ENCODE data around the gene SPATA20.

Gene SPATA20

DNA sequence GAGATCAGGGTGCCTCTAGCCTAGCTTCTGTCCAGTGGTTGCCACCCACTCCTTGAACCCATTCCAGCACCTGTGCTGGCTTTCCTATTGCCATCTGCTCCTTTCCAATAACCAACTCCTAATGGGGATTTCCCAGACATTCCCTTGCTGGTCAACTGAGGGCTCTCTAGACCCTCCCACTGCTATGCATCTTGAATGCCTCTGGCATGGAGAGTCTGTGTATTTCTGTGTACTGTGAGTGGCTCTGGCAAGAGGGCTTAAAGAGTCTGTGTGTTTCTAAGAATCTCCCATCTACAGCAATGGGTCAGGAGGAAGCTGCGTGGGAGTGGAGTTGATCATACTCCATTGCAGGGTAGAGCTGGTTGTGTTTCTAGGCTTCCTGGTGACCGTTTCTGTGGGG lies 25.5 kb upstream of the SPATA20 start:
- DNase-seq = no peak

DNA sequence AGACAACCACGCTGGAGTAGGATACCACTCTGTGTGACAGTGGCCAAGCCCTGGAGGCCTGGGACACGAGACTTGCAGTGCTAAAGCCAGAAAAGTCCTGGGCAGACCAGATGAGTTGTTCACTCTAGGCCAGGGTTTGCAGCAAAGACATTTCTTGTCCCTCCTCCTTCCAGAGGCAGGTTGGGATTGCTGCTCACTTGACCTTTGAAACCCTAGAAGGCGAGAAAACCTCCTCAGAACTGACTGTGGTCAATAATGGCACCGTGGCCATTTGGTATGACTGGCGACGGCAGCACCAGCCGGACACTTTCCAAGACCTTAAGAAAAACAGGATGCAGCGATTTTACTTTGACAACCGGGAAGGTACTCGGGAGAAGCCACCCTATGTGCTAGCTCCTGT lies 24.2 kb upstream of the SPATA20 start:
- no peak for DNase-seq

DNA sequence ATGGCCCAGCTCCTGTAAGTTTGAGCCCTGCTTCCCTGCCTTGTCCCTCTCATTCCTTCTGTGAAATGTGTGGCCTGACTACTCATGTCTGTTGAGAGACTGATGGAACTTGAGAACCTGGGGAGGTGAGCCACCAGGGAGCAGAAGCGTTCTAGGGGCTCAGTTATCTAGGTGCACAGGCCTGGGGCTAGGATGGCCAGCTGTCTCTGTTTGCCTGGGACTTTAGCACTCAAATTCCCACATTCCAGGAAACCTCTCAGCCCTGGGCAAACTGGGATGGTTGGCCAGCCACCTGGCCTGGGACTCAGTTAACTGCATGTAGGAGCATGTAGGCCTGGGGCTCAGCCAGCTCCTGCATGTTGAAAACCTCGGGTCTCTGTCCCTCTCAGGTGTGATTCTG lies 23.8 kb upstream of the SPATA20 start:
- no peak for DNase-seq

DNA sequence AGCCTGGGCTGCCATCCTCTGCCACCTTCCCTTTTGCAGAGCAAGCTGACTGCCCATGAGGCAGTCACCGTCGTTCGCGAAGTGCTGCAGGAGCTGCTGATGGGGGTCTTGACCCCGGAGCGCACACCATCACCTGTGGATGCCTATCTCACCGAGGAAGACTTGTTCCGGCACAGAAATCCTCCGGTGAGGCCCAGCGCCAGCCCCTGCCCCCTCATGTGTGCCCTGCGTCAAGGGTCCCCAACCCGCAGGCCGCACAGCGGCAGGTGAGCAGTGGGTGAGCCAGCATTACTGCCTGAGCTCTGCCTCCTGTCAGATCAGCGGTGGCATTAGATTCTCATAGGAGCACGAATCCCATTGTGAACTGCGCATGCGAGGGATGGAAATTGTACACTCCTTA lies 22.1 kb upstream of the SPATA20 start:
- no peak for DNase-seq

- no peak for DNase-seq
Observed at GRCh38 chr17:50527155-50527762, 19.7 kb upstream of the SPATA20 start.

GRCh38 chr17:50527949-50528474 lies 19.0 kb upstream of the SPATA20 start:
- no peak for DNase-seq

DNA sequence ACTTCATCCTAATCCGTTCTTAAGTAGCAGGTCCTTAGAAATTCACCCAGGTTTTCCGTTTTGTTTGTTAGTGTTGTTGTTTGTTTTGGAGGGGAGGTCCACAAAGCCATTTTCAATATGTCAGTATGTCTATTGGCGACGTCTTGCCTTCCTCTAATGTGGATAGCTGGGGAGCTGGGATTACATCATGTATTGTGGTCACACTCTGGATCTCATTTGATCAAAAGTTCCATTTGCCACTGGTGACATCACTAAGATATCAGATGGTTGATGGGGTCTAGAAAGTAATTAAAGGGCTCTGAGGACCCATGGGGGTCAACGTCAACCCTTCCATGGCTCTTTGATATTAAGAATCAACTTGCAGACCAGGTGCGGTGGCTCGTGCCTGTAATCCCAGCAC lies 17.1 kb upstream of the SPATA20 start:
- no peak for DNase-seq

- no peak for DNase-seq
Observed at GRCh38 chr17:50531428-50532025, 15.4 kb upstream of the SPATA20 start.

- no peak for DNase-seq
Observed at GRCh38 chr17:50532452-50533024, 14.4 kb upstream of the SPATA20 start, which contains the start of gene EPN3. TSS of gene EPN3 (plus strand) at chr17:50532735. CDS start at chr17:50536557, 3,822 bp downstream.

DNA sequence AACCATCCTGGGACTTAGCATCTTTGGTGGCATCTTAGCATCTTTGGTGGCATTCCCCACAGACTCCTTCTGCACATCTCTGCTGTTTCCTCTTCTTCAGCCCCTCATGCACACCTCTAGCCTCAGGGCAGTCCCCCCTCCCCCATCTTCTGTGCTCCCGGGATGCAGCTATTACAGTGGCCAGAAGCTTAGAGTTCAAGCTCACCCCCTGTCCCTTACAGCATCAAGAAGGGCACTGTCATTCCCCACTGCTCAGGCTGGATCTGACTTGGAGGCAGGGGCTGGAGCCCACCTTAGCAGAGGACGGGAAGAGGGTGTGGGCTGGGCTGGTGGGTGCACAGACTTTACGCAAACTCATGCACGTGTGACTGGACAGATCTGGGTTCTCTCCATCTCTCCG lies 13.8 kb upstream of the SPATA20 start:
- no peak for DNase-seq

GRCh38 chr17:50533720-50534148 lies 13.2 kb upstream of the SPATA20 start:
- DNase-seq = peak; percentile 44 to 47

DNA sequence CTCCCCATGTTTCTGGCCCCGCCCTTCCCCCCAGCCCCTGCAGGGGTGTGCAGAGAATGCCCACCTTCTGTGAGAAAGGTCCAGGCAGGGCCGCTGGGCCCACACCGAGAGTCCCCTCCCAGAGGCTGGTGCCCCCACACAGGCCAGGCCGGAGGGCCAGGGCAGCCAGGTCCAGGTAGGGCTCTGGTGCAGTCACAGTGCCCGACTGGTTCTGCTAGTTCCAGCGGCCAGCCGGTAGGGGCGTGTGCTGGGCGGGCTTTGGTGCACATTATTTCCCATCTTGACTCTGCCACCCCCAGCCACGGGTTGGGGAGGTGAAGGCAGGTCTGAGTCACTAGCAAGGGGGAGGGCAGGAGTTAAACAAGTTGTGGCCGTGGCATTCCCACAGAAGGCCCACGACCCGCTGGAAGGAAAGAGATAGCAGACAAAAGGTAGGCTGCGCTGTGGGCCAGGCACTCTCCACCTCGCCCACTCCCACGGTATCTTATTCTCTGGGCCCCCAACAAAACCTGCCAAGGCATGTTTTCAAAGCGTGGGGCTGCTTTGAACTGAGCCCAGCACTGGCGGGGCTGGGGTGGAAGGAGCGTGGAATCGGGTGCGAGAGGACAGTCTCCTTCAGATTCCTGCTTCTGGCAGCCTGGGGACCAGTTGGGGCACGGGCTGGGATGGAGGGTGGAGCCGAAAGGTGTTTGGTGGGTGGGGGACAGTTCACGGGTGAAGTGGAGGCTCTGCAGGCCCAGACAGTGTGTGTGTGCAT lies 12.6 kb upstream of the SPATA20 start:
- DNase-seq = no peak

DNA sequence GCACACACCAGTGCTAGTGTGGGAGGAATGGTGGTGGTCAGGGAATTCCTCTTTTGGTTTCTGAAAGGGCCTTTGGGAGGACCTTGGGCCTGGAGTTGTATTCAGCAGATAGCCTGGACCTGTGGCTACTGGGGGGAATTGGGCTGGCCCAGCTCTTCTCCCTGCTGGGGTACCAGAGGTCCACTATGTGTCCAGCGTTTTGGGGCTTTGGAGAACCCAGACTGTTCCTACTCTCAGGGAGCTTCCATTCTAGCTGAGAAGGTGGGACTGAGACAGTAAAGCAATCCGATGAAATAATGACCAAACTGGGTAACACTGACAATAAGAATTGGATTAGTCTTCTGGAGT lies 12.0 kb upstream of the SPATA20 start:
- no peak for DNase-seq

GRCh38 chr17:50535407-50535806 lies 11.6 kb upstream of the SPATA20 start:
- no peak for DNase-seq

DNA sequence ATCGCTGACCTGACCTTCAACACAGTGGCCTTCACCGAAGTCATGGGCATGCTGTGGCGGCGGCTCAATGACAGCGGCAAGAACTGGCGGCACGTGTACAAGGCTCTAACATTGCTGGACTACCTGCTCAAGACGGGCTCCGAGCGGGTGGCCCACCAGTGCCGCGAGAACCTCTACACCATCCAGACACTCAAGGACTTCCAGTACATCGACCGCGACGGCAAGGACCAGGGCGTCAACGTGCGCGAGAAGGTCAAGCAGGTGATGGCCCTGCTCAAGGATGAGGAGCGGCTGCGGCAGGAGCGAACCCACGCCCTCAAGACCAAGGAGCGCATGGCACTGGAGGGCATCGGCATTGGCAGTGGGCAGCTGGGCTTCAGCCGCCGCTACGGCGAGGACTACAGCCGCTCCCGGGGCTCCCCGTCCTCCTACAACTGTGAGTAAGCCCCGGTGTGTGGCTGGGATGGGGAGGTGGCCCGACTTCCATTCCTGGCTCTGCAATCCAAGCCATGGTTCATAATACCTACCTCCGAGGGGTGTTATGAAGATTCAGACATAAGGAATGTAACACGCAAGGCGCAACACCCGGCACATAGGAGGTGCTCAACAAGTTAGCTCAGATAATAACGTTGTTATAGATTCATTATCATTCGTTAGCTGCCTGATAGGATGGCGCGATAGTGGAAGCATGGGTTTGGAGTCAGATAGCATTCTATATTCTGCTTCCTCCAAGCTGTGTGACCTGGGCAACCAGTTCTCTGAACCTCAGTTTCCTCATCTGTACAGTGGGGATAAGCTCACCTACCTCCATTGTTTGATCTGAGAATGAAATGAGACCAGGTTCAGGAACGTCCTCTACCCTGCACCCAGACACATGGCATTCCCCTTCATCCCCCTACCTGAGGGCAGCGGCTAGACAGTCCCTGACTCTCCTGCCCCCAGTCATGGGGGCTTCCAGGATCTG lies 10.0 kb upstream of the SPATA20 start:
- no peak for DNase-seq

GRCh38 chr17:50537721-50538548 lies 9.0 kb upstream of the SPATA20 start:
- DNase-seq = no peak

- no peak for DNase-seq
Observed at GRCh38 chr17:50538549-50539410, 8.2 kb upstream of the SPATA20 start.

DNA sequence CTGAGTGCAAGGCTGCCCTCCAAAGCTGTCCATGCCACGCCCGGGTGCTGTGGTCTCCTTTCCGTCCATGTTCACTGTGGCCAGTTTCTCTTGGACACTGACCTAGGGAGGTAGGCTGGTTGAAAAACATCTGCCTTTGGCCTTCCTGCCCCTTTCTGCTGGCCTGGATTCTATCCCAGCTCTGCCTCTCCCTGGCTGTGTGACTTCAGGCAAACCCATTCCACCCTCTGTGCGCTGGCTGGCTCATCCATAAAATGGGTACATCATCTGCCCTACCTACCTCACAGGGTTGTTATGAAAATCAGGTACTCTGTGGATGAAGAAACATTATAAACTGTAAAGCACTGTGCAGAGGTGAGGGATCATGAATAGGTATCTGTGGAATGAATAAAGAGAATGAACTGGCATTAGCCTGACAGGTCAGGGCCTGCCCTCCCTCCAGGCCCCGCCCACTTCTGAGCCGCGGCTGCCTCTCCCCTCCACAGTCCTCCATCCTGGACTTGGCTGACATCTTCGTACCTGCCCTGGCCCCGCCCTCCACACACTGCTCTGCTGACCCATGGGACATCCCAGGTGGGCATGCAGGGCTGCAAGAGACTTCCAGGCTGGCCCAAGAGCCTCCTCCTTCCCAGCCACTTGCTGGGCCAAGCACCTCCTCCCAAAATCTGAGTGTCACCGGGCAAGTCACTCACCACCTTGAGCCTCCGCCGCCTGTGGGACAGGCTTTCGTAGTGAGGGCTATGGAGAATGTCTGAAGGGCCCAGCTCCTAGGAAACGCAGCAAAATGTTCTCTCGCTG lies 7.0 kb upstream of the SPATA20 start:
- DNase-seq = no peak

- DNase-seq = no peak
Observed at GRCh38 chr17:50540560-50541401, 6.2 kb upstream of the SPATA20 start.

Data from NCI-H2081 (cell line).